Right ventricle myocardium superior (tissue), 1 donor: ENCODE results near the gene MUC15. TPM values are rescaled to one million over a fixed set of nuclear protein-coding genes. Genes with fewer than 3 reads are reported as not detected.

Experiments
- ATAC-seq: fragments of 200-7000 bp; cut with Tn5 transposase; one replicate; pipeline ENCODE4 v1.9.1; 2020; ENCODE audit warnings: mild to moderate bottlenecking; ENCODE audit not compliant: poor library complexity
- DNase-seq: peaks from one replicate; pipeline ENCODE4 v3.0.0-alpha.2; 2020
- intact Hi-C: fragments of 100-400 bp; cut with DNase I; formaldehyde crosslinking; loops from one replicate; pipeline ENCODE4 v1.11.2; 2022
- total RNA-seq: library from RNA; stranded (reverse); fragmentation: NEBNext Ultra II Directional; extraction: Animal tissue kit (Norgen Biotek cat#: 25700); gene quantifications from one replicate; pipeline ENCODE4 v1.2.1, GENCODE V29; 2021
- donor health status: DM: no; HTN: yes; CAD: no; lungs with severe emphysema.

The MUC15 gene
- total RNA-seq, 1 donor from 2014 or later: not detected

- intact Hi-C loops: no loop called here
- ATAC-seq: no peak
These were observed 59.9 kb downstream of the MUC15 start for GRCh38 chr11:26512196-26512595.

GRCh38 chr11:26510756-26511155 lies 61.3 kb downstream of the MUC15 start:
- ATAC-seq (no peak), DNase-seq (no peak)
- intact Hi-C loops: no loop called here

More at GRCh38 chr11:26512196-26512595, 59.9 kb downstream of the MUC15 start:
- no peak for DNase-seq

- no peak for ATAC-seq
- intact Hi-C loops: no loop called here
- DNase-seq: no peak
These were observed 61.9 kb downstream of the MUC15 start for GRCh38 chr11:26510164-26510563.

Other genes starting within 250 kb of the MUC15 start
- gene ANO3, start 240.1 kb downstream of the MUC15 start, total RNA-seq: 0.05 TPM
- gene SLC5A12, start 149.8 kb upstream of the MUC15 start, total RNA-seq: not detected